Activated CD4-positive, alpha-beta memory T cell treated with anti-CD3 and anti-CD28 coated beads, Interleukin-2, amount 10 ng/mL, durations not matched to agents 7 days and 5 days (primary cell): ENCODE measurements around the gene XRCC6. TPM values are rescaled to one million over a fixed set of nuclear protein-coding genes. Genes with fewer than 3 reads are reported as not detected.

Experiments used
- CTCF ChIA-PET: fragments of 350-600 bp; sonication (Branson Sonifier 250); formaldehyde crosslinking; loops from one replicate; lab custom pipeline; 2021; ENCODE audit warnings: antibody characterized with exemption, inconsistent platforms; lab: Charles Lee
- POLR2A ChIA-PET: fragments of 350-600 bp; sonication (Branson Sonifier 250); formaldehyde crosslinking; loops from one replicate; lab custom pipeline; 2021; ENCODE audit warnings: antibody characterized with exemption; lab: Charles Lee
- DNase-seq: peaks from one replicate; pipeline ENCODE4 v3.0.0-alpha.2; 2020
- H3K27ac Mint-ChIP-seq: one replicate; pipeline ENCODE4 v1.8.0; 2021; ENCODE audit warnings: mild to moderate bottlenecking, mixed read lengths
- H3K27me3 Mint-ChIP-seq: one replicate; pipeline ENCODE4 v1.8.0; 2021; ENCODE audit warnings: mixed read lengths
- H3K36me3 Mint-ChIP-seq: one replicate; pipeline ENCODE4 v1.8.0; 2021; ENCODE audit warnings: low read depth, mixed read lengths
- H3K4me1 Mint-ChIP-seq: one replicate; pipeline ENCODE4 v1.8.0; 2021; ENCODE audit warnings: mixed read lengths
- H3K4me3 Mint-ChIP-seq: one replicate; pipeline ENCODE4 v1.8.0; 2021; ENCODE audit warnings: mild to moderate bottlenecking, mixed read lengths
- H3K9me3 Mint-ChIP-seq: one replicate; pipeline ENCODE4 v1.8.0; 2021; ENCODE audit warnings: mixed read lengths
- total RNA-seq, 2 experiments: library from RNA; stranded (reverse); gene quantifications; one replicate each; pipeline ENCODE4 v1.2.3, GENCODE V29; 2021

XRCC6 gene
- total RNA-seq, 2 experiments from 2014 or later = 244 to 251 TPM

DNA sequence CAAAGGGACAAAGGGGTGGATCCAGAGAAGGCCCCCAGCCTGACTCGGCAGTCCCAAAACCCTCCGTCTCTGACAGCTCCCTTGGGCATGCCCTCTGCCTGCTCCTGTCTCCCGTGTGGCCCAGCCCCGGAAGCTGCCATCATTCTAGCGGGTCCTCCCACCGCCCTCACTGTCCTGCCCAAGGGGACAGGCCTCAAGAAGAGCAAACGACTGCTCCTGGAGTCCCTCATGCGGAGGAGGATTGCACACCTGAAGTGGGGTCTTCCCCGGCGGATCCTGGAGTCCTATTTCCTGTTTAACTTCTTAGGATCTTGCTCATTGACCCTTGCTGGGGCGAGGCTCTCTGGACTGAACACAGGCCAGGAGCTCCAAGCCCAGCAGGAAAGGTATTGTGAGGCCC lies 75.6 kb downstream of the XRCC6 start:
- peak overlapping the region; percentile 68 for H3K27ac Mint-ChIP-seq
- DNase-seq = no peak
- H3K9me3 Mint-ChIP-seq = no peaks in the 10 kb centered on the region
- peaks cover 3% of the 10 kb centered on the region for H3K36me3 Mint-ChIP-seq
- ChIA-PET CTCF (interaction anchor here (0.6 to 4.5 kb wide), 44 partner anchors 9 to 748 kb away, joined by 3 to 64 read pairs (median 6); partner anchors contain the start of genes CCDC134, CENPM, NDUFA6 and PMM1), POLR2A (interaction anchor here (0.6 to 3.8 kb wide), 14 partner anchors 8 to 748 kb away, joined by 3 to 56 read pairs (median 4); partner anchors contain the start of genes CCDC134, DESI1, NDUFA6 and PMM1)
- no peak overlapping the region for H3K4me3 Mint-ChIP-seq
- peaks cover 16% of the 10 kb centered on the region for H3K4me1 Mint-ChIP-seq
- peaks cover 2% of the 10 kb centered on the region for H3K27me3 Mint-ChIP-seq

- H3K27me3 Mint-ChIP-seq = peaks cover 4% of the 10 kb centered on the region
- peaks cover 18% of the 10 kb centered on the region for H3K4me1 Mint-ChIP-seq
- H3K9me3 Mint-ChIP-seq = no peaks in the 10 kb centered on the region
- peak overlapping the region; percentile 68 for H3K27ac Mint-ChIP-seq
- H3K4me3 Mint-ChIP-seq = no peak overlapping the region
- POLR2A ChIA-PET = interaction anchor here (0.6 to 3.8 kb wide), 20 partner anchors 9 to 747 kb away, joined by 3 to 56 read pairs (median 4); partner anchors contain the start of genes CCDC134, CENPM, DESI1 and NDUFA6
- peaks cover 3% of the 10 kb centered on the region for H3K36me3 Mint-ChIP-seq
- DNase-seq = peak; percentile 91
- CTCF ChIA-PET = interaction anchor here (0.6 to 4.5 kb wide), 52 partner anchors 9 to 748 kb away, joined by 3 to 64 read pairs (median 5); partner anchors contain the start of genes CCDC134, CENPM, NDUFA6 and PMM1
Observed at GRCh38 chr22:41697126-41697775, 76.2 kb downstream of the XRCC6 start.

DNA sequence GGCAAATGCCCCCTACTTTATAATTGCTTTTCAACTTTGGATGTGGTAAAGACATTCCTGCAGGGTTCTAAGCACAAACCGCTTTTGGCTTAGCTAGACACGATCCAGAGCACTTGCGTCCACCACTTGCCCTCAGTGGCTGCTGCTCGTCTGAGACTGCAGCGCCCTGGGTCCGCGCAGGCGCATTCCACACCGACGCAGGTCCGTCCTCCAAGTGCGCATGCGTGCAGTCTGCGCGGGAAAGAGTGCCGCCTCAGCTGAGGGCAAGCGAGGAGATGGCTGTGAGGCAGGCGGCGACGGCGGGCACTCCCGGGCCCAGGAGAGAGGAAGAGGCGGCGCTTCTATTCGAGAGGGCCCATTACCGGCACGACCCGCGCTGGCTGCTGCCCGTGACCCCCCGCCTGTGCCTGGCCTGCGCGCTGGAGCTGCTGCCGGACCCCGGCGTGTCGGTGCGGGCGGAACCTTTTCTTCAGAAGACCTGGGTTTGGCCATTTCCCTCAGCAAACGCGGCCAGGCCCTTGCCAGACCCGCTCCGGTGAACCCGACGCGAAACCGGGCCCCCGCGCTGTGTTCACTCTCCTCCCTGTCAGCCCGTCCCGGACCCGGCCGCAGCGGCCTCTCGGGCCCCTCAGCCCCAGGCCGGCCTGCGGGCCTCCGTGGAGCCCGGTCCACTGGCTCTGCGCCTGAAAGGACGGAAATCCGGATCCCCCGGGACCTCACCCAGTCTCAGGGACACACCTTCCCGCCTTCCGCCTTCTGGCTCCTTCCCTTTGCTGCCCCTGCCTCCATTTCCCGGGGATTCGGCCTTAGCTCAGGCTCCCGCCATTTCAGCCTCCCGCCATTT lies 78.4 kb downstream of the XRCC6 start, which contains the start of gene MEI1:
TSS of gene MEI1 (plus strand) at position 240 of the 844 bp plus-strand sequence. CDS start at position 276, 36 bp downstream.
- DNase-seq = peak; percentile 91
- Mint-ChIP-seq H3K27me3 (peaks cover 4% of the 10 kb centered on the region), H3K4me1 (peaks cover 18% of the 10 kb centered on the region), H3K27ac (peak within 1 kb of the TSS; percentile 67), H3K9me3 (no peaks in the 10 kb centered on the region), H3K4me3 (peak within 1 kb of the TSS; percentile 44), H3K36me3 (peaks cover 3% of the 10 kb centered on the region)
- POLR2A ChIA-PET = interaction anchor here (1.1 to 3.8 kb wide), 12 partner anchors 11 to 392 kb away, joined by 3 to 56 read pairs (median 10); partner anchors contain the start of genes CCDC134, CENPM, DESI1 and NDUFA6
- CTCF ChIA-PET = interaction anchor here (0.5 to 4.5 kb wide), 16 partner anchors 9 to 591 kb away, joined by 3 to 64 read pairs (median 10); partner anchors contain the start of genes CCDC134, CENPM and SNU13

- peaks cover 18% of the 10 kb centered on the region for H3K4me1 Mint-ChIP-seq
- ChIA-PET CTCF (interaction anchor here (1.4 to 4.5 kb wide), 4 partner anchors 47 to 241 kb away, joined by 4 to 64 read pairs (median 15); no protein-coding TSS in a partner anchor), POLR2A (interaction anchor here (1.2 to 3.8 kb wide), 7 partner anchors 12 to 391 kb away, joined by 3 to 56 read pairs (median 13); partner anchors contain the start of genes CCDC134, NDUFA6, SNU13 and SREBF2)
- peaks cover 4% of the 10 kb centered on the region for H3K27me3 Mint-ChIP-seq
- H3K36me3 Mint-ChIP-seq = peaks cover 3% of the 10 kb centered on the region
- no peak overlapping the region for H3K27ac Mint-ChIP-seq
- no peak overlapping the region for H3K4me3 Mint-ChIP-seq
- no peak for DNase-seq
- H3K9me3 Mint-ChIP-seq = no peaks in the 10 kb centered on the region
Observed at GRCh38 chr22:41700108-41700364, 78.9 kb downstream of the XRCC6 start.

GRCh38 chr22:41702763-41703162 lies 81.7 kb downstream of the XRCC6 start:
- DNase-seq = no peak
- no peaks in the 10 kb centered on the region for H3K9me3 Mint-ChIP-seq
- H3K36me3 Mint-ChIP-seq = peaks cover 3% of the 10 kb centered on the region
- ChIA-PET CTCF (no interaction called here), POLR2A (no interaction called here)
- peaks cover 8% of the 10 kb centered on the region for H3K27me3 Mint-ChIP-seq
- no peak overlapping the region for H3K27ac Mint-ChIP-seq
- H3K4me1 Mint-ChIP-seq = peaks cover 11% of the 10 kb centered on the region
- no peak overlapping the region for H3K4me3 Mint-ChIP-seq

GRCh38 chr22:41709341-41709740 lies 88.2 kb downstream of the XRCC6 start:
- H3K36me3 Mint-ChIP-seq = no peaks in the 10 kb centered on the region
- no peaks in the 10 kb centered on the region for H3K9me3 Mint-ChIP-seq
- no peak for DNase-seq
- no peak overlapping the region for H3K4me3 Mint-ChIP-seq
- peaks cover 12% of the 10 kb centered on the region for H3K27me3 Mint-ChIP-seq
- POLR2A ChIA-PET = no interaction called here
- H3K4me1 Mint-ChIP-seq = no peaks in the 10 kb centered on the region
- CTCF ChIA-PET = no interaction called here
- no peak overlapping the region for H3K27ac Mint-ChIP-seq

DNA sequence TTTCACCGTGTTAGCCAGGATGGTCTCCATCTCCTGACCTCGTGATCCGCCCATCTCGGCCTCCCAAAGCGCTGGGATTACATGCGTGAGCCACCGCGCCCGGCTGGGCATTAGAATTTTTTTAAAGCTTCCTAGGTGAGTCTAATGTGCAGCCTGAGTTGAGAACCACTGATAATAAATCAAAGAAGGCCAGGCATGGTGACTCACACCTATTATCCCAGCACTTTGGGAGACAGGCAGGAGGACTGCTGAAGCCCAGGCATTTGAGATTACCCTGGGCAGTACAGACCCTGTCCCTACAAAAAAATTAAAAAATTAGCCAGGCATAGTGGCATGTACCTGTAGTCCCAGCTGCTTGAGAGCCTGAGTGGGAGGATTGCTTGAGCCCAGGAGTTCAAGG lies 91.9 kb downstream of the XRCC6 start:
- ChIA-PET POLR2A (no interaction called here), CTCF (interaction anchor here (3.1 kb wide), 1 partner anchor 16 kb away, joined by 12 read pairs; no protein-coding TSS in a partner anchor)
- Mint-ChIP-seq H3K36me3 (no peaks in the 10 kb centered on the region), H3K27me3 (peaks cover 10% of the 10 kb centered on the region), H3K4me3 (no peak overlapping the region), H3K27ac (no peak overlapping the region), H3K4me1 (no peaks in the 10 kb centered on the region), H3K9me3 (no peaks in the 10 kb centered on the region)
- DNase-seq = no peak

Other genes starting within 250 kb of the XRCC6 start
- 1 to 10 TPM; 2.3 to 3.3 TPM for gene TEF, start 239.4 kb upstream of the XRCC6 start, total RNA-seq
- gene TOB2, start 174.5 kb upstream of the XRCC6 start, total RNA-seq = 10 to 100 TPM; 38.7 to 41.2 TPM
- 10 to 100 TPM; 43.9 to 55.3 TPM for gene PHF5A, start 152.6 kb upstream of the XRCC6 start, total RNA-seq
- 10 to 100 TPM; 69.9 to 72.2 TPM for gene ACO2, start 152.2 kb upstream of the XRCC6 start, total RNA-seq
- gene POLR3H, start 76.8 kb upstream of the XRCC6 start, total RNA-seq = 10 to 100 TPM; 19.2 to 20.5 TPM
- not detected for gene CSDC2, start 60.3 kb upstream of the XRCC6 start, total RNA-seq
- gene PMM1, start 31.5 kb upstream of the XRCC6 start, total RNA-seq = 10 to 100 TPM; 44.4 to 46.2 TPM
- gene DESI1, start 252 bp upstream of the XRCC6 start, total RNA-seq = 10 to 100 TPM; 49.3 to 53.6 TPM
- gene SNU13, start 67.6 kb downstream of the XRCC6 start, total RNA-seq = 100 to 1,000 TPM; 166 to 176 TPM
- gene MEI1, start 78.2 kb downstream of the XRCC6 start, total RNA-seq = 10 to 100 TPM; 75.5 to 79.1 TPM
- gene CCDC134, start 179.4 kb downstream of the XRCC6 start, total RNA-seq = 10 to 100 TPM; 17.9 to 20.3 TPM
- 100 to 1,000 TPM; 150 to 157 TPM for gene SREBF2, start 211.8 kb downstream of the XRCC6 start, total RNA-seq